Right lobe of liver (tissue), 6 donors: ENCODE data around the gene PCYOX1L. TPM values are rescaled to one million over a fixed set of nuclear protein-coding genes. Genes with fewer than 3 reads are reported as not detected.

Experiments
- ATAC-seq, 4 donors: fragments of 200-7000 bp; cut with Tn5 transposase; one replicate each; pipeline ENCODE4 v1.9.1; 2020; ENCODE audit warnings: mild to moderate bottlenecking in 4 of 4, moderate library complexity in 4 of 4
- DNase-seq, 3 donors: peaks; one replicate each; pipeline ENCODE4 v3.0.0-alpha.2; 2020
- H3K27ac ChIP-seq, 3 donors: fragments of 200-600 bp; one replicate each; pipeline ENCODE4 v1.8.0; 2022
- H3K27me3 ChIP-seq, 2 donors: fragments of 200-600 bp; one replicate each; pipeline ENCODE4 v1.8.0; 2022
- H3K36me3 ChIP-seq, 4 donors: fragments of 200-600 bp; sonication (generic) in 1 of 4; one replicate each; pipeline versions ENCODE4 v1.5.1 to v1.8.0; 2017 to 2022; ENCODE audit warnings: control low read depth in 1 of 4
- H3K4me1 ChIP-seq, 4 donors: fragments of 200-600 bp; sonication (generic) in 1 of 4; one replicate each; pipeline versions ENCODE4 v1.5.1 to v1.8.0; 2017 to 2022; ENCODE audit warnings: control low read depth in 1 of 4
- H3K4me3 ChIP-seq, 3 donors: fragments of 200-600 bp; one replicate each; pipeline ENCODE4 v1.8.0; 2022
- H3K9me3 ChIP-seq, 4 donors: fragments of 200-600 bp; sonication (generic) in 1 of 4; one replicate each; pipeline versions ENCODE4 v1.5.1 to v1.8.0; 2017 to 2022; ENCODE audit warnings: control low read depth in 1 of 4
- POLR2A ChIP-seq: fragments of 450-650 bp; IDR thresholded peaks from one replicate; pipeline ENCODE4 v1.6.1; 2017; ENCODE audit warnings: antibody characterized with exemption, mild to moderate bottlenecking
- WGBS: methylation state at CpG from one replicate; pipeline ENCODE4 v1.1.6; 2018; ENCODE audit warnings: low coverage, low lambda C conversion rate; ENCODE audit not compliant: insufficient coverage; ENCODE audit errors: missing lambda C conversion rate; 5-methylcytosine and 5-hydroxymethylcytosine counted together
- intact Hi-C, 2 donors: fragments of 100-400 bp; cut with DNase I; formaldehyde crosslinking; loops; one replicate each; pipeline versions ENCODE4 v1.11.2 to v1.14.1; 2022
- long read RNA-seq: library from polyadenylated mRNA; unstranded; transcript quantifications from one replicate; pipeline ENCODE4 v2.0.0, GENCODE V29; 2019
- total RNA-seq, 6 experiments: library from RNA; depleted of rRNA in 2 of 6; stranded (reverse); fragments of >200 nt in 2 of 6; fragmentation: NEBNext Ultra II Directional in 3 of 6; extraction: Animal tissue kit (Norgen Biotek cat#: 25700) in 3 of 6; gene quantifications; one replicate each; pipeline versions ENCODE4 v1.1.0 to v1.2.4, GENCODE V29; 2016 to 2023
- TF ChIP-seq, protein P1 (sequence below), 4 donors: fragments of 200-600 bp in 3 of 4; fragments of 450-650 bp in 1 of 4; IDR thresholded peaks; one replicate each; pipeline versions ENCODE4 v1.5.1 to v1.8.0; 2016 to 2022; ENCODE audit warnings: antibody characterized with exemption in 4 of 4, mild to moderate bottlenecking in 2 of 4
- donor health status: DM: no; HTN: yes; CAD: no.
- donor health status: DM: no; HTN: no; CAD: no.
- donor health status: DM: no; HTN: no; CAD: no.
- donor health status: DM: no; HTN: yes; CAD: no.
- donor health status: DM: no; HTN: yes; CAD: no.

The PCYOX1L gene
- 1 to 10 TPM in 2 of 6 experiments, under 1 TPM in 4; 0.29 to 1.2 (median 0.62) TPM for total RNA-seq
- long read RNA-seq = 0 reads

DNA sequence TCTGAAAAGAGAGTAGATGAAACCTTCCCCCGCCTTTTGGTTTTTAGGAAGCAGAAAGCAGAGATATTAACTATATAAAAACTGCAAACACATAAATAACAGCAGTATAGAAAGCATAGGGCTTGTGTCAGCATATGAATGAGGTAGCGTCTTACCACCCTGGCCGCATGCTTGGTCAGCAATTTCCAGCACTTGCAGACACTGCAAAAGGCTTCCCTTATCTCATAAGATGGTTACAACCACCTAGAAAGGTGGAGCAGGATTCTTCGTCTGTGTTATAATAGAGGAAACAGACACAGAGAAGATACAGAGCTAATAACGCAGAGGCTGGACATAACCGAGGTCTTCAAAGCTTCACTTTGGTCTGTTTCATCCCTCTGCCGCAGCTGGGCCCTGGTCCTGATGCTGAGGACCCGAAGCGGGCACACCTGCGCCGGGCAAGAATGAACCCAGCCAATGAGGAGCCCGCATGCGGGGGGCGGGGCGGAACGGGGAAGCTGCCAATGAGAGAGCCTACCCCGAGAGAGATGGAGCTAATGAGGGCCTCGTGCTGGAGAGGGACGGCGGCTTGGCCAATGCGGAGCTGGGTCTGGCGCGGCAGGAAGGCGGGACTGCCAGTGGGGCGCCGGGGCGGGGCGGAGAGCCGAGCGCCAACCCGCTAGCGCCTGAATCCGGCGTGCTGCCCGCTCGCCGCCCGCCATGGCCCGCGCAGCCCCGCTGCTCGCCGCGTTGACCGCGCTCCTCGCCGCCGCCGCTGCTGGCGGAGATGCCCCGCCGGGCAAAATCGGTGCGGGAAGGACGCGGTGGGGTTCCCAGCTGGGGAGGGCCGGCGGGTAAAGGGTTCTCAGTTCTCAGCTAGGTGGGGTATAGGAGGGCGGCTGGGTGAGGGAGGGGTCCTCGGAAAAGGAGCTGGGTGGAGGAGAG, at the start of gene PCYOX1L:
Gene PCYOX1L, plus strand, starts transcription at position 677 of the 924 bp plus-strand sequence. Its CDS starts 23 bp downstream, at position 700.
- intact Hi-C loops = no loop called here
- 11% methylated on average over 12 of the region's 61 CpGs for WGBS
- Histone ChIP-seq H3K9me3 (no peaks in the 10 kb centered on the region), H3K4me1 (no peaks in the 10 kb centered on the region), H3K27me3 (no peaks in the 10 kb centered on the region), H3K36me3 (peaks cover 0 to 6% (median under 1%) of the 10 kb centered on the region in 4 donors), H3K4me3 (peak within 1 kb of the TSS; percentile 52 to 67 (median 57)), H3K27ac (no peak within 1 kb of the TSS)
- ATAC-seq = peak; percentile 99 to 100 (median 99)
- TF ChIP-seq, protein P1, sequence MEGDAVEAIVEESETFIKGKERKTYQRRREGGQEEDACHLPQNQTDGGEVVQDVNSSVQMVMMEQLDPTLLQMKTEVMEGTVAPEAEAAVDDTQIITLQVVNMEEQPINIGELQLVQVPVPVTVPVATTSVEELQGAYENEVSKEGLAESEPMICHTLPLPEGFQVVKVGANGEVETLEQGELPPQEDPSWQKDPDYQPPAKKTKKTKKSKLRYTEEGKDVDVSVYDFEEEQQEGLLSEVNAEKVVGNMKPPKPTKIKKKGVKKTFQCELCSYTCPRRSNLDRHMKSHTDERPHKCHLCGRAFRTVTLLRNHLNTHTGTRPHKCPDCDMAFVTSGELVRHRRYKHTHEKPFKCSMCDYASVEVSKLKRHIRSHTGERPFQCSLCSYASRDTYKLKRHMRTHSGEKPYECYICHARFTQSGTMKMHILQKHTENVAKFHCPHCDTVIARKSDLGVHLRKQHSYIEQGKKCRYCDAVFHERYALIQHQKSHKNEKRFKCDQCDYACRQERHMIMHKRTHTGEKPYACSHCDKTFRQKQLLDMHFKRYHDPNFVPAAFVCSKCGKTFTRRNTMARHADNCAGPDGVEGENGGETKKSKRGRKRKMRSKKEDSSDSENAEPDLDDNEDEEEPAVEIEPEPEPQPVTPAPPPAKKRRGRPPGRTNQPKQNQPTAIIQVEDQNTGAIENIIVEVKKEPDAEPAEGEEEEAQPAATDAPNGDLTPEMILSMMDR (IDR thresholded peaks at IDR 0.05) = no peak
- no peak for TF ChIP-seq POLR2A
- DNase-seq = peak; percentile 94 to 96 (median 95)

DNA sequence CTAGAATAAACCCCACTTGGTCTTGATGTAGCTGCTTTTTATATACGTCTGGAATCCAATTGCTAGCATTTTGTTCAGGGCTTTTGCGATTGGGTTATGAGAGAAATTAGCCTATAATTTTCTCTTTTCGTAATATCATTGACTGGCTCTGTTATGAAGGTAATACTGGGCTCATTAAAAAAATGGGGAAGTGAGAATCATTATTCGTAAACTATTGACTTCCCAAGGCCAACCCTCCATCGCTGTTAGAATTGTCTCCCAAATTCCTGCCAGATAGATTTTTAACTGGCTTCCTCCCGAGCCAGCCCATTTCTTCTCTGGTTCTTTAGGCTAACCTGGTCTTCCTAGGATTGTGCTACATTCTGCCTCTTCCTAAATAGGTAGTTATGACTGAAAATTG, 48.5 kb upstream of the PCYOX1L start:
- Histone ChIP-seq H3K36me3 (no peaks in the 10 kb centered on the region), H3K27me3 (no peaks in the 10 kb centered on the region), H3K4me3 (no peak overlapping the region), H3K27ac (no peak overlapping the region), H3K9me3 (no peaks in the 10 kb centered on the region), H3K4me1 (no peaks in the 10 kb centered on the region)
- intact Hi-C loops = no loop called here
- no peak for DNase-seq
- 55% methylated on average over 6 of the region's 6 CpGs for WGBS
- no peak for ATAC-seq
- TF ChIP-seq POLR2A = no peak

- H3K9me3 ChIP-seq = no peaks in the 10 kb centered on the region
- DNase-seq = no peak
- intact Hi-C loops = no loop called here
- no peaks in the 10 kb centered on the region for H3K27me3 ChIP-seq
- no peaks in the 10 kb centered on the region for H3K4me1 ChIP-seq
- no peaks in the 10 kb centered on the region for H3K36me3 ChIP-seq
- H3K27ac ChIP-seq = no peak overlapping the region
- TF ChIP-seq, protein P1 (IDR thresholded peaks at IDR 0.05) = no peak
- TF ChIP-seq POLR2A = no peak
- no peak for ATAC-seq
- WGBS = 79% methylated on average over 4 of the region's 4 CpGs
- no peak overlapping the region for H3K4me3 ChIP-seq
Measured at GRCh38 chr5:149310488-149310887, 47.4 kb upstream of the PCYOX1L start.

DNA sequence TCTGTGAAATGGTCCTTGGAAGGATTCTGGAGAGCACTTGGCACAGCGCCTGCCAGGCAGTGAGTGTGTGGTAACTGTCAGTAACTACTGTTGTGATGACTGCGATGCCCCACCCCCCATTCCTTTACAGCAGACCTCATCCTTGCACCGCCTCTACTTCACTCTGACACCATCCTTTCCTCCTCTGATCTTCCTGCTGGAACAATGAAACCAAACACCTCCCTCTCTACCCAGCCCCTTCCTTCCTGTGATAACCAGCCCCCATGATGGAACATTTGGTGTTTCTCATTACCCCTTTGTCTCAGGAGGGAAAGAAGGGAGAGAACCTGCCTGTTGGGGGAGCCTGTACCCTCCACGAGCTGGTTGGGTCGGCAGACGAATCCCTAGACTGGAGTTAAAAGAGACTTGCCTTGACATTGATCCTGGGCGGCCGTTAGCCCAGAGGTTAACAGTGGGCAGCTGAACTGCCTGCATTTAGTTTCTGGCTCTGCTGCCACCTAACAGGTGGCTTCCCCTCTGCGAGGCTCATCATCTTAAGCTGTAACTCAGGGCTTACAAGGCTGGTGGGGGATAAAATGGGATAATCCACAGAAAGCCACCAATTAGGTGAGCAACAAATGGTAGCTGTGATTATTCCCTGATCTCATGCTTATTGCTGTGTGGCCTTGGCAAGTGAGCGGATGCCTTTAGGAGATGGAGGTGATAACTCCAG, 46.7 kb upstream of the PCYOX1L start:
- Histone ChIP-seq H3K27ac (no peak overlapping the region), H3K4me3 (no peak overlapping the region), H3K9me3 (no peaks in the 10 kb centered on the region), H3K4me1 (no peaks in the 10 kb centered on the region), H3K36me3 (no peaks in the 10 kb centered on the region), H3K27me3 (no peaks in the 10 kb centered on the region)
- DNase-seq = peak in 1 of 3 donors; percentile 55
- TF ChIP-seq, protein P1 (IDR thresholded peaks at IDR 0.05) = no peak
- TF ChIP-seq POLR2A = no peak
- WGBS = 49% methylated on average over 7 of the region's 10 CpGs
- ATAC-seq = peak; percentile 28 to 58 (median 48)
- intact Hi-C loops = no loop called here
